Activated naive CD4-positive, alpha-beta T cell treated with anti-CD3 and anti-CD28 coated beads, Interleukin-2, amount 50 U/mL, for 24 hours (primary cell): ENCODE data around the gene TTLL4.

Experiments used
- H3K27ac Mint-ChIP-seq: one replicate; pipeline ENCODE4 v1.8.0; 2021; ENCODE audit warnings: mild to moderate bottlenecking, mixed read lengths
- H3K27me3 Mint-ChIP-seq: one replicate; pipeline ENCODE4 v1.8.0; 2021; ENCODE audit warnings: mixed read lengths
- H3K36me3 Mint-ChIP-seq: one replicate; pipeline ENCODE4 v1.8.0; 2021; ENCODE audit warnings: mixed read lengths
- H3K4me1 Mint-ChIP-seq: one replicate; pipeline ENCODE4 v1.8.0; 2021; ENCODE audit warnings: mixed read lengths
- H3K4me3 Mint-ChIP-seq: one replicate; pipeline ENCODE4 v1.8.0; 2021; ENCODE audit warnings: mild to moderate bottlenecking, mixed read lengths
- H3K9me3 Mint-ChIP-seq: one replicate; pipeline ENCODE4 v1.8.0; 2021; ENCODE audit warnings: mixed read lengths

The TTLL4 gene

DNA sequence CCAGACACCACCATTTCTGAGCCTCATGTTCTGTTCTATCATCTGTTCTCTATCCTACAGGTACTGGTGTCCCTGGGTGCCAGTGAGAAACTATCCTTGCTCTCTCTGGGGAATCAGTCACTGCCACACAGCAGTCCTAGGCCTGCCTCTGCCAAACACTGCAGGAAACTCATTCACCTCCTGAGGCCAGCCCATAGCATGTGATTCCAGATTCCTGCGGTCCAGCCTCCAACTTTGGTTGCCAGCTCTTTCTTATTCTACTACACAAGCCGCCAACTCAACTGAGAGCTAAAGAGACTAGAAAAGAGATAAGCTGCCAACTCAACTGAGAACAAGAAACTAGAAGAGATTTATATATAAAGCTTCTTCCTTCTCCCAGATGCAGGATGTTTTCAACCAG lies 8.8 kb upstream of the TTLL4 start:
- Mint-ChIP-seq H3K4me1 (no peaks in the 10 kb centered on the region), H3K27me3 (no peaks in the 10 kb centered on the region), H3K9me3 (no peaks in the 10 kb centered on the region), H3K4me3 (no peak overlapping the region), H3K36me3 (peaks cover 2% of the 10 kb centered on the region), H3K27ac (no peak overlapping the region)

DNA sequence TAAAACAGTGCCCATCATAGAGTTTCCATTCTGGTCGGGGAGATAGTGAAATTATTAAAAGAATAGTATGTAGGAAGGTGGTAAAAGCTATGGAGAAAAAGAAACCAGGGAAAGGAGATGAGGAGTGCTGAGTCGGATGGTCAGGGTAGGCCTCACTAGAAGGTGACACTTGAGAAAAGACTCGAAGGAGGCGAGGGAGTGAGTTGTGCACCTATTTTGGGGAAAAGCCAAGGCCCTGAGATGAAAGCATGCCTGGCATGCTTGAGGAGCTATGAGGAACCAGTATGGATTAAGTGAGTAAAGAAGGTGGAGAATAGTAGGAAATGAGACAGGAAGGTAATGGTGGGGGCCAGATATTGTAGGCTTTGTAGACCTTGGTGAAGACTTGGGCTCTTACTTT lies 7.3 kb upstream of the TTLL4 start:
- H3K9me3 Mint-ChIP-seq: no peaks in the 10 kb centered on the region
- H3K36me3 Mint-ChIP-seq: peaks cover 2% of the 10 kb centered on the region
- peaks cover 1% of the 10 kb centered on the region for H3K27me3 Mint-ChIP-seq
- H3K27ac Mint-ChIP-seq: no peak overlapping the region
- no peak overlapping the region for H3K4me3 Mint-ChIP-seq
- no peaks in the 10 kb centered on the region for H3K4me1 Mint-ChIP-seq

DNA sequence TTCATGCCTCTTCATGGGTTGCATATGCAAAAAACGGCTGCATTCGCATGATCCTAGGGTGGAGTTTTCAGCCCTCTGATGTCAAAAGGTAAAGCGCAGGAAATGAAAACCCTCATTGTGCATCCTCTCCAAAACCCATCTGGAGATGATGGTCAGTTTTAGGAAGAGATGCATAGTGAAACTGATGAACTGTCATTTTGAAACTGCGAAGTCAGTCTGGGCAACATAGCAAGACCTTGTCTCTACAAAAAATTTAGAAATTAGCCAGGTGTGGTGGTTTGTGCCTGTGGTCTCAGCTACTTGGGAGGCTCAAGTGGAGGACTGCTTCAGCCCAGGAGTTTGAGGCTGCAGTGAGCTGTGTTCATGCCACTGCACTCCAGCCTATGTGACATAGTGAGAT lies 2.5 kb upstream of the TTLL4 start:
- peaks cover 2% of the 10 kb centered on the region for H3K36me3 Mint-ChIP-seq

DNA sequence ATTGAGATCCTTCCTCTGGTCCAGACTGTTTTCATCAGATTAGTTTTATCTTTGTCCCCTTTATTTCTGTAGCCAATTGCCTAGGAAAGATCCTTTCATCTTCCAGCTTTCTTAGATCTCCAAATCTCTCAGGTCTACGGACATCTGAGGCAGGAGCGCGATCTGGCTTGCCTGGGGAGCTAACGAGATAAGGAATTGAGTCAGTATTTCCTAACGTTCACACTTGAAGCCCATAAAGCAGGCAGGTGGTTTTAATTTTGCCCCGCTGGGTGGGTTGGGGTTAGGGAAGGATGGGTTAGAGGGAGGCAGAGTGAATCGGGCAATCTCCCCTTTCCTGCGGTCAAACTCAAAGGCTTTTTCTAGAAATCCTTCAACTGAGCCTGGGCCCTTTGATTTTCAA lies 727 bp upstream of the TTLL4 start:
- Mint-ChIP-seq H3K36me3 (peaks cover 2% of the 10 kb centered on the region), H3K9me3 (no peaks in the 10 kb centered on the region), H3K27ac (no peak overlapping the region), H3K4me3 (peak overlapping the region; percentile 11), H3K27me3 (peaks cover 1% of the 10 kb centered on the region), H3K4me1 (peaks cover 14% of the 10 kb centered on the region)

More for the DNA sequence above, 2.5 kb upstream of the TTLL4 start:
- peaks cover 7% of the 10 kb centered on the region for H3K4me1 Mint-ChIP-seq
- H3K4me3 Mint-ChIP-seq: no peak overlapping the region
- no peaks in the 10 kb centered on the region for H3K9me3 Mint-ChIP-seq
- peaks cover 1% of the 10 kb centered on the region for H3K27me3 Mint-ChIP-seq
- no peak overlapping the region for H3K27ac Mint-ChIP-seq

DNA sequence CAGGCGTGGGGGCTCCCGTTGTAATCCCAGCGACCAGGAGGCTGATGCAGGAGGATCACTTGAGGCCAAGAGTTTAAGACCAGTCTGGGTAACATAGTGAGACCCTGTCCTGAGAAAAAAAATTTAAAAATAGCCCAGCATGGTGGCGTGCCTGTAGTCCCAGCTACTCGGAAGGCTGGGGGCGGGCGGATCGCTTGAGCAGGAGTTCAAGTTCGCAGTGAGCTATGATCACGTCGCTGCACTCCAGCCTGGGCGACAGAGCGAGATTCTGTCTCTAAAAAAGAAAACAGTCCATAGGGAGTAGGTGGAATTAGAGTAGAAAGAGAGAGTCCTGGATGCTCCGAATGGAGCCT lies 325 bp upstream of the TTLL4 start:
- H3K36me3 Mint-ChIP-seq: peaks cover 2% of the 10 kb centered on the region
- peaks cover 1% of the 10 kb centered on the region for H3K27me3 Mint-ChIP-seq
- no peaks in the 10 kb centered on the region for H3K9me3 Mint-ChIP-seq
- H3K4me3 Mint-ChIP-seq: peak overlapping the region; percentile 99
- peaks cover 14% of the 10 kb centered on the region for H3K4me1 Mint-ChIP-seq
- H3K27ac Mint-ChIP-seq: peak overlapping the region; percentile 46

DNA sequence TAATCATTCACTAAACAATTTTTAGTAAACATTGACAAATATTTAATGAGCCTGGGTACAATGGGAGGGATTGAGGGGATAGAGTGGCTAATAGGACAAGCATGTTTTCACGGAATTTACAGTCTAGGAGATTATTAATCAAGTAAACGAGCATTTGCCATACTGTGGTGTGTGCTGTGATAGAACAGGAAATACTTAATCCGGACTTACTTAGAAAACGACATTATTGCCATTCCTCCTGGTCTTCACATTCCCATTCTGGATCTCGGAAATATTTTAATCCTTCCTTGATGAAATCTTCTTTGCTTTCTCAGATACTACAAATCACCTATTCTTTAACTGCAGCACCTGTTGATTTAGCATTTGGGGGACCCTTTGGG lies 905 bp downstream of the TTLL4 start:
- Mint-ChIP-seq H3K27me3 (peaks cover 1% of the 10 kb centered on the region), H3K27ac (peak overlapping the region; percentile 89), H3K4me1 (peaks cover 14% of the 10 kb centered on the region), H3K36me3 (peaks cover 4% of the 10 kb centered on the region), H3K9me3 (no peaks in the 10 kb centered on the region), H3K4me3 (peak overlapping the region; percentile 99)

DNA sequence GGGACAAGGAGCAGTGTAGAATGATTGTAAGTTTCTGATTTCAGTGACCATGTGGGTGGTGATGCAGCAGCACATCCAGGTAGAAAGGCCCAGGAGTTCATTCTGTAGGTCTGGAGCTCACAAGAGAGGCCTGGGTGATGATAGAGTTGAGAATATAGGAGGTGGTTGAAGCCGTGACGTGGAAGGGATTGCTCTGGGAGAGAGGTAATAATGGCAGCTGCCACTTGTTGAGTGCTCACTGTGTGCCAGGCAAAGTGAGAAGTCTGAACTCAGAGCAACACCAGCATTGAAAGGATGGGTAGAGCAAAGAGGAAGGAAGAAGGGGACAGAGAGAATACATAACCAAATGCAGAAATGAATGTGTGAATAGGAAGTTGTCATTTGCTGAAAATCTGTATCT lies 3.3 kb downstream of the TTLL4 start:
- Mint-ChIP-seq H3K27ac (no peak overlapping the region), H3K4me3 (no peak overlapping the region), H3K27me3 (no peaks in the 10 kb centered on the region)

DNA sequence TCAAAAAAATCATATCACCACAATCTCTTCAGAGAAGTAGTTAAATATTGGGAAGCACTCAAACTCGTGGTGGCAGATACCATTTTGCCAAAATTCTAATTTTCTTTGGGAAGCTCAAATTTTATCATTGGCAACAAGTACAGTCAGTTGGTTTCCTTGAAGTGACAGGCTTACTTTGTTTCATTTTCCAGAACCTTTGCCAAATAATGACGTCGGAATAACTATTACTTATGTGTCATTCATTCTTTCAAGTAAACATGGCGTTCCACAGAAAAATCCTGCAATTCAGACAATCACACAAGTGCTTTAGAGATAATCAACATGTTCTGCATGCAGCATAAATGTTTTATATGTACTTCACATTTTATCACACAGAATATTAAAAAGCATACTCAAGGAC lies 5.4 kb downstream of the TTLL4 start:
- Mint-ChIP-seq H3K27ac (no peak overlapping the region), H3K9me3 (no peaks in the 10 kb centered on the region), H3K4me1 (peaks cover 30% of the 10 kb centered on the region), H3K36me3 (peaks cover 13% of the 10 kb centered on the region), H3K4me3 (no peak overlapping the region), H3K27me3 (no peaks in the 10 kb centered on the region)

More for the DNA sequence above, 3.3 kb downstream of the TTLL4 start:
- no peaks in the 10 kb centered on the region for H3K9me3 Mint-ChIP-seq
- peaks cover 4% of the 10 kb centered on the region for H3K36me3 Mint-ChIP-seq
- peaks cover 19% of the 10 kb centered on the region for H3K4me1 Mint-ChIP-seq

DNA sequence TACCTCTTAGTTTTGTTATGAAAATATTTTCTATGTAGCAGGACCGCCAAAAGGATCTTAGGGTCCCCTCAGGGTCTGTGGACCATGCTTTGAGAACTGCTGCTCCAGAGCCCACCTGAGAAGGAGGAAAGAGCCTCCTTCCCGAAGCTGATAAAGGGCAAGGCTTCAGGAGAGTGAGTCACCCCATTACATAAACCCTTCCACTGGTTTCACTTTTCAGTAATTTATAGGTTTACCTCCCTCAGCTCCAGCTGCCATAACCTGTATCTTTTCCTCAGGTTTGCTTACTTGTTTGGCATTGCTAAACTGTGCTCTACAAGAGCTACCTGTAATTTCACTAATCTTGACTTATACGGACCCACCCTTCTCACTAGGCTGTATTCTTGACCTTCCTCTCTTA lies 6.6 kb downstream of the TTLL4 start:
- H3K9me3 Mint-ChIP-seq: no peaks in the 10 kb centered on the region
- no peak overlapping the region for H3K27ac Mint-ChIP-seq
- H3K4me3 Mint-ChIP-seq: no peak overlapping the region
- H3K36me3 Mint-ChIP-seq: peaks cover 12% of the 10 kb centered on the region
- peaks cover 24% of the 10 kb centered on the region for H3K4me1 Mint-ChIP-seq
- H3K27me3 Mint-ChIP-seq: no peaks in the 10 kb centered on the region

DNA sequence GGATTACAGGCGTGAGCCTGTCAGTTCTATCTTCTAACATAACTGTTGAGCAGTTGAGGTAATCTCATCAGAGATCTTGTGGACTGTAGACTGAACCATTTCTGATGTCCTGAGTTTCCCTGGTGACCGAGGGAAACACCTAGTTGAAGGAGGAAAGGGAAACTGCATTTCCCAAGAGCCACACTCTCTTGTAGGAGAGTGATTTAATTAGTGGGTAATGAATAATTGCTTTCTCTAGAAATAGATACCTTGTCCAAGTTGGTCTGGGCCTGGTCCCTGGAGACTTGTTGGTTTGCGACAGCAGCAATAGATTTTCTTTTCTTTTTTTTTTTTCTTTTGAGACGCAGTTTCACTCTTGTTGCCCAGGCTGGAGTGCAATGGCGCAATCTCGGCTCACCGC lies 7.4 kb downstream of the TTLL4 start:
- no peak overlapping the region for H3K27ac Mint-ChIP-seq
- peaks cover 31% of the 10 kb centered on the region for H3K4me1 Mint-ChIP-seq
- H3K9me3 Mint-ChIP-seq: no peaks in the 10 kb centered on the region
- no peak overlapping the region for H3K4me3 Mint-ChIP-seq
- H3K27me3 Mint-ChIP-seq: no peaks in the 10 kb centered on the region
- H3K36me3 Mint-ChIP-seq: peaks cover 12% of the 10 kb centered on the region

DNA sequence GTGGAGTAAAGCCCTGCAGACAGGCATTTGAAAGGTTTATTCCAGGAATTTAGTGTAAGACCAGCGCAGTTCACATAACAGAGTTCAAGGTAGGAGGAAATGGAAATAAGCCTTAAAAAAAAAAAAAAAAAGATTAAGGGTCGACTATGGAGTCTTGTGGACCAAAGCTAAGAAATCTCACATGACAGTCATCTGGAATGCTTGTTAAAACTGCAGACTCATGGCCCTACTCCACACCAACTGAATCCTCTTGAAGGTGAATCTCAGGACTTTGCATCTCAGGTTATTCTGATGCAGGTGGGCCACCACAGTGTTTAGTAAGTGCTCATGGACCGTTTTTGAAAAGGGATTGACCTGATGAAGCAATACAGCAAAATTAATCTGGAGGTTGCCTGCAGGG lies 8.8 kb downstream of the TTLL4 start:
- H3K9me3 Mint-ChIP-seq: no peaks in the 10 kb centered on the region
- H3K27ac Mint-ChIP-seq: no peak overlapping the region
- peaks cover 32% of the 10 kb centered on the region for H3K4me1 Mint-ChIP-seq
- peaks cover 12% of the 10 kb centered on the region for H3K36me3 Mint-ChIP-seq
- H3K27me3 Mint-ChIP-seq: no peaks in the 10 kb centered on the region
- no peak overlapping the region for H3K4me3 Mint-ChIP-seq

DNA sequence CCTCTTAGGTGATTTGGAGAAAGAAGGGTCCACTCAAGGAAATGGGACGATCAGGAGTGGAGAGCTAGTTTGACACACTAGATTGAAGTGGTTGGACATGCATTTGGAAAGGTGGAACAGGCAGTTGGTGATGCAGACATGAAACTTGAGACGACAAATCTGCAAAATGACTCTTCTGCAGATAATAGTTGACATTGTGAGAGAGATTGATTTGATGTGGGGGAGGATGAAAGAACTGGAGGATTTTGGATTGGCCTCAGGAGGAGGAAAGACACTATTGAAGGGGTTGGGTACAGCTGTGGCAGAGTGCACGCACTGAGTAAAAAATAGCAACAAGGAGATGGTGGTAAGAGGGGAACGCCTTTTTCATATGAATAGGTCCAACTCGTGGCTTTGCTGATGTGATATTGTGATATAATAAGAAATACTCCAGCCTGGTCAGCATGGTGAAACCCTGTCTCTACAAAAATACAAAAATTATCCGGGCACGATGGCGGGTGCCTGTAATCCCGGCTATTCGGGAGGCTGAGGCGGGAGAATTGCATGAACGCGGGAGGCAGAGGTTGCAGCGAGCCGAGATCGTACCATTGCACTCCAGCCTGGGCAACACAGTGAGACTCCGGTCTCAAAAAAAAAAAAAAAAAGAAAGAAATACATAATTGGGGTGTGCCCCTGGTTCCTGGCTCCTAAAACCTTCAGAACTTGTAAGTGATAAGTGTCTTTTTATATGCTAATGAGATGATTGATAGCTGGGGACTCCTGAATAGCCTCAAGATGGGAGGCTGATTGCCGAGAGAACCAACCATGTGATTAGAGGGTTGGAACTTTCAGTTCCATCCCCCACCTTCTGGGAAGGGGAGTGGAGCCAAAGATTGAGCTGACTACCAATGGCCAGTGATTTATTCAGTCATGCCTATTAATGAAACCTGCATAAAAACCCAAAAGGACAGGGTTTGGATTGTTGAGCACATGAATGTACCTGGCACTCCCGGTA lies 9.7 kb downstream of the TTLL4 start:
- Mint-ChIP-seq H3K27ac (no peak overlapping the region), H3K4me3 (no peak overlapping the region), H3K9me3 (no peaks in the 10 kb centered on the region), H3K4me1 (peaks cover 32% of the 10 kb centered on the region), H3K36me3 (peaks cover 12% of the 10 kb centered on the region), H3K27me3 (no peaks in the 10 kb centered on the region)

DNA sequence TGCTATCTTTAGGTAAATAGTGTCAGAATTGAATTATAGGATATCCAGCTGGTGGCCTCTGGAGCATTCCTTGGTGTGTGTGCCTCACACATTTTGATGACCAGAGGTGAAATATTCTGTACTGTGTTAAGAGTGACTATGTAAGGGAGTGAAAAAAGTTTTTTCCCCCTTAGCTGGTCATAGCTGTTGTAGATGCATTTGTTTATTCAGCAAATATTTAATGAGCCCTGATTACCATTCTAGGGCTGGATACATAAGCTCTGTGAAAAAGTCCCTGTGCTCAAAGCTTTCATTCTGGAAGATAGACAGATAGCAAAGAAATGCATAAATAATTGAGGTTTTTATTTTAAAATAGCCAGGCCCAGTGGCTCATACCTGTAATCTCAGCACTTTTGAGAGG lies 10.9 kb downstream of the TTLL4 start:
- Mint-ChIP-seq H3K27me3 (no peaks in the 10 kb centered on the region), H3K4me3 (no peak overlapping the region), H3K4me1 (peaks cover 32% of the 10 kb centered on the region), H3K9me3 (no peaks in the 10 kb centered on the region), H3K36me3 (peaks cover 16% of the 10 kb centered on the region), H3K27ac (no peak overlapping the region)

DNA sequence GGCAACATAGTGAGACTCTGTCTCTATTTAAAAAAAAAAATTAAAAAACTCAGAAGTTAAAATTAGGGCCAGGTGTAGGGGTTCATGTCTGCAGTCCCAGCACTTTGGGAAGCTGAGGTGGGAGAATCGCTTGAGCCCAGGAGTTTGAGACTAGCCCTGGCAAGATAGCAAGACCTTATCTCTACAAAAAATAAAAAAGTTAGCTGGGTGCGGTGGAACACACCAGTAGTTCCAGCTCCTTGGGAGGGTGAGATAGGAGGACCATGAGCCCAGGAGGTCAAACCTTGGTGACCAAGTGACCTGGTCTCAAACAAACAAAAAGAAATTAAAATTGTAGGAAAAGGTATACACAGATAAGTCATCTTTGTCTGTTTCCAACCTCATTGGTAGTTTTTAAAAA lies 11.3 kb downstream of the TTLL4 start:
- no peak overlapping the region for H3K27ac Mint-ChIP-seq
- no peaks in the 10 kb centered on the region for H3K9me3 Mint-ChIP-seq
- H3K4me1 Mint-ChIP-seq: peaks cover 32% of the 10 kb centered on the region
- H3K36me3 Mint-ChIP-seq: peaks cover 16% of the 10 kb centered on the region
- no peak overlapping the region for H3K4me3 Mint-ChIP-seq
- H3K27me3 Mint-ChIP-seq: no peaks in the 10 kb centered on the region

DNA sequence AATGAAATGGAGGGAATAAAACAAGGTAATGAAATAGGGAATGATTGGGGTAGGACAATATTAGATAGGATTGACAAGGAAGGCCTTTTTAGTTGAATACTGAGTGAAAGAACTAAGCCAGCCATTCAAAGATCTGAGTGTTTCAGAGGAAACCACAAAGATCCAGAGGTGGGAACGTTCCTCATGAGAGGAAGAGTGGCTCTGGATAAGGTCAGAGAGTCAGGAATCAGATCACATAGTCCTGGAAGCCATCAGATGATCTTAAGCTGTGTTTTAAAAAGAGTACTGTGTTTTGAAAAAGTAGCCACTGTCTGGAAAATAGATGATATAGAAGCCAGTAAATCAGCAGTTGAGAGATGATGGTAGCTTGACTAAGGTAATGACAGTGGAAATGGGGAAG lies 11.8 kb downstream of the TTLL4 start:
- no peaks in the 10 kb centered on the region for H3K9me3 Mint-ChIP-seq
- H3K36me3 Mint-ChIP-seq: peaks cover 17% of the 10 kb centered on the region
- H3K4me3 Mint-ChIP-seq: no peak overlapping the region
- peaks cover 29% of the 10 kb centered on the region for H3K4me1 Mint-ChIP-seq
- H3K27me3 Mint-ChIP-seq: no peaks in the 10 kb centered on the region
- no peak overlapping the region for H3K27ac Mint-ChIP-seq

DNA sequence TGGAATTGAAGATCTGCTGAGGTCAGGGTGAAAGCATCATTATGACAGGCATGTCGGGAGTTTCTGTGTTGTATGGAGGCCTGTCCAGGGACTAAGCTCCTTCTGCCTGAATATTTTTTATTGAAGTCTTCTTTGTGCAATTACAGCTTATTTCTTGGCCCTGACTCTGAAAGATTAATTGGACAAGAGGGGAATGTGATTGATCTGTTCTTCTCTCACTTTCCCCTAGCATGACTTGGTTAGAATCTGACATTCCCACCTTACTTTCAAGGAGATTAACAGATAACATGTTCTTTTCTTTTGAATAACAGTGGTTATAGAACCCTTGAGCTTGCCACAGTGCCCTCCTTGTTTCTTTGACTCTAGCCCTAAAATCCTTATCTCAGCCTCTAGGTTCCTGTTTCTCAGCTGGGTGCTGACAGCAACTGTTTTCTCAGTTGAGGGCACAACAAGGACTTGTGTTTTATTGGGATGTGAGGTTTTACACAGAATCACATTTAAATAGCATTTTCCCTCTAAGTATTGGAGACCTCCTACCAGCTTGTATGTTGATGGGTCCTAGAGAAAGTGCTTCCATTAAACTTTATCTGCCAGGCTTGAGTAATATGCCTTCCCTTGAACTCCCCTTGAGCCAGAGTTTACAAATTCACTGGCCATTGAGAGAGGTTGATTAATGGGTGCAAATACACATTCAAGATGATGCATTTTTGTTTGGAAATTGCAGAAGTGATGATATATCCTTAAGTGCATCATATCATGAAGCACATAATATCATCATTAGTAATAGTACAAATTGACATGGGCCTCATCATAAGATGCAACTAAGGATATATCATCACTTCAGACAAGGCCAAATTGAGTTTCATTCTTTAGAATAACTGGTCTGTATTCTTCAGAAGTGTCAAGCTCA lies 12.5 kb downstream of the TTLL4 start:
- no peaks in the 10 kb centered on the region for H3K27me3 Mint-ChIP-seq
- H3K4me1 Mint-ChIP-seq: peaks cover 31% of the 10 kb centered on the region
- H3K4me3 Mint-ChIP-seq: no peak overlapping the region
- peaks cover 21% of the 10 kb centered on the region for H3K36me3 Mint-ChIP-seq
- H3K9me3 Mint-ChIP-seq: peaks cover 5% of the 10 kb centered on the region
- no peak overlapping the region for H3K27ac Mint-ChIP-seq
